Left cardiac atrium (tissue), 4 donors: ENCODE measurements around the gene CEACAM20. TPM values are rescaled to one million over a fixed set of nuclear protein-coding genes. Genes with fewer than 3 reads are reported as not detected.
"Not testable (repeated sequence)": the region's sequence is repeated elsewhere in the genome, so short reads cannot be mapped to it uniquely, and the experiment has no call there.

ENCODE experiments used
- ATAC-seq, 2 donors: fragments of 200-7000 bp; cut with Tn5 transposase; one replicate each; pipeline ENCODE4 v1.9.1; 2020; ENCODE audit warnings: mild to moderate bottlenecking in 2 of 2, moderate library complexity in 2 of 2
- DNase-seq: peaks from one replicate; pipeline ENCODE4 v3.0.0-alpha.2; 2020
- intact Hi-C, 2 donors: fragments of 100-400 bp; cut with DNase I; formaldehyde crosslinking; loops; one replicate each; pipeline versions ENCODE4 v1.14.1 to v1.15.1; 2022 to 2023
- total RNA-seq, 2 donors: library from RNA; stranded (reverse); fragmentation: NEBNext Ultra II Directional; extraction: Animal tissue kit (Norgen Biotek cat#: 25700); gene quantifications; one replicate each; pipeline ENCODE4 v1.2.1, GENCODE V29; 2021
- donor health status: DM: no; HTN: yes; CAD: no.
- donor health status: DM: no; HTN: yes; CAD: no; lungs with severe emphysema.
- donor health status: DM: yes; HTN: yes; CAD: no.
- donor health status: Dilated cardiomyopathy.

CEACAM20 gene
- total RNA-seq, 2 donors from 2014 or later = not detected

DNA sequence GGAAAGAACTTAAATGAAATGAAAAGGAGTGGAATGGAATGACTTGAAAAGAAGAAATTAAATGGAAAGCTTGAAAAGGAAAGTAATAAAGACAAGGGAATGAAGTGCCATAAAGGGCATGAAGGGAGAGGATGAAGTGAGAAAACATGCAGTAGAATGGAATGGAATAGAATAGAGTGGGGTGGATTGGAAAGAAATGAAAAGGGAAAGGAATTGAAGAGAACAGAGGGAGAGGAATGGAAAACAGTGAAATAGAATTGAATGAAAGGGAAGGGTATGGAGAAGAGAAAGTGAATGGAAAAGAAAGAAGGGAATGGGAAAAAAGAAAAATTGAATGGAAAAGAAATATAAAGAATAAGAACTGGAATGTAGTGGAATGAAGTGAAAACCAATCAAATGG is 20.0 kb downstream of the CEACAM20 start:
- ATAC-seq (no peak), DNase-seq (no peak)
- intact Hi-C loops = no loop called here

DNA sequence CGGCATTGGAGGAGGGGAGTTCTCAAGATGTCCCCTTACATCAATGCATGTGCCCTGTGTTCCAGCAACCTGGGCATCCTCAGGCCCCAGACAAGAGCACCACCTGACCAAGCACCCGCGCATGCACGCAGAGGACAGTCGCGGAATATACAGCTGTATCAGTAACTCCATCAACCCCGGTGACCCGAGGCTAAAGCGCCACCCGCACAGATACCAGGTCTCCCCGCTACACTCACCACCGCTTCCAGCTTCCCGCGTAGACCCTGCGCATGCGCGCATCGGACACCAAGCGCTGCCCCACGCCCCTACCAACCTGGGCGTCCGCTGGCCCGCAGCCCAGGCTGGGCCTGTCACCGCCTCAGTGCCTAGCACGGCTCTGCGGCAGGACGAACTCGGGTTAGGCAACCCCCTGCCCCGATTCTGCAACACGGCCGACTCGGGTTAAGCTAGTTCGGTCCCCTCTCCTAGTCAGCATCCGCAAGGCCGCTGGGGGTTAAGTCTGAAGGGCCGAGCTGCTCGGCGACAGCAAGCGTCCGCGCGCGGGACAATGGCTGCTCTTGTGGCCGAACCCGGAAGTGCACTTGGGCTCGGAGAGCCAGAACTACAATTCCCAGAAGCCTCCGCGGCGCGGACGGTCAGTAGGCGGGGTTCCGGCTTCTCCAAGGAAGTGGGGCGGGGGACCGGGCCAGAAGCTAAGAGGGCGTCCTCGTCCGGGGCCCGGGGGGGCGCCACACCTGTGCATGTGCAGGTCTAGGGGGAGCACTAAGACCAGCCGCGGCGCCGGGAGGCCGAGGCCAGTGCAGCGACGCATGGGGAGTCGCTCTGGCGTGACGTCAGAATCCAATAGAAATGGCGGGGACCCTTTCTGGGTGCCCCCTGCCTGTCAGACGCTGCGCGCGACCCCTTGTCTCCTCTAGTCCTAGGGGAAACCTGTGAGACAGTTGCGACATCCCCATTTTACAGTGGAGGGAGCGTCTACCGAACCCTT is 29.2 kb downstream of the CEACAM20 start, which contains the start of gene ZNF180:
TSS of gene ZNF180 (minus strand) at position 561 of the 988 bp plus-strand sequence. CDS start 3,188 bp downstream, outside the sequence.
- intact Hi-C loops = no loop called here

DNA sequence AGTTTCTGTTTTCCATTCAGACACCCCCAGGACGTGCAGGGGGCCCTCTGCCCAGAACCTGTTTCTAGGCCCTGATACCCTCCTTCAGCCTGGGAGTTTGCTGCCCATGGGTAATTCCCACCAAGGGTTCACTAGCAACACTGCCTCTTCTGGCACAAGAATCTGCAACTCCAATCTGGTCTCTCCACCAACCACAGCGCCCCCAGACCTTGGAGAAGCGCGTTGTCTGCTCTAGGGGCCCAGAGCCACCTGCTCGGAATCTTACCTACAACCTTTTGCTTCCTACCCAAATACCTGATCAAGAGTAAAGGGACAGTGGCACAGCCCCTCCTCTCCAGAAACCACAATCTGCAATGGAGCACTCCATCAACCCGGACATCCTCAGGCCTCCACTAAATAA is 29.9 kb downstream of the CEACAM20 start:
- intact Hi-C loops = no loop called here

More for the DNA sequence above, 29.2 kb downstream of the CEACAM20 start, which contains the start of gene ZNF180:
- DNase-seq = peak; percentile 96
- ATAC-seq = peak; percentile 97 to 98

DNA sequence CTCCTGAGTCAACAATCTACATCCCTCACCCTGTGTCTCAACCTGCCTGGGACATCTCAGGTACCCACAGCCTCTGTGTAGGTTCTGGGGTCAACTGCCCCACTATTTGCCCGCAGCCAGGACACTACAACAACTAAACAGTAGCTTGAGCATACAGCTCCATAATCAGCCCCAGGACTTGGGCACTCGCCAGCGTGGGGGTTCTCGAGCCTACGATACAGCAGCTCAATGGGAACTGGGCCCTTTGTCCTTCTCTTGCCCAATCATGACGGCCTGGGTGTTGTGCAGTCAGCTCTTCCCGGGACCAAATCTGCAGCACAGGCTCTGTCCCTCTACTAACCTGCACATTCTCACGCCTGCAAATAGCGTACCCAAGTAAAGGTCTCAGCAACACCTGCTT is 30.5 kb downstream of the CEACAM20 start:
- ATAC-seq (no peak), DNase-seq (no peak)
- intact Hi-C loops = no loop called here

More for the DNA sequence above, 29.9 kb downstream of the CEACAM20 start:
- DNase-seq (no peak), ATAC-seq (no peak)

DNA sequence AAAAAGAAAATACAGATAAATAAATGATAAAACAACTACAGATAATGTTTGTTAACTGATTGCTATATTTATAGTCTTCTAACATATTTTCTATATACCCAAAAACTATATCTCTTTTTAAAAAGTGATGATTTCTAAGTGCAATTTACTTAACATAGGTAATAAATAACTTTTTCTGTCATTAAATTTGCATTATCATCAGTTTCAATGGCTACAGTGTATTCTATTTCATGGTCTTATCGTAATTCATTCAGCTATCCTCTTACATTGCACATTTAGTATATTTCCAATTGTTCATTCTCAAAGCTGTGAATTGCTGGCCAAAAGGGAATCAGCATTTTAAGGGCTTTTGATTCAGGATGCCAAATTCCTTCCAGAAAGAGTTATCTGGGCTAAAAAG is 32.8 kb downstream of the CEACAM20 start:
- intact Hi-C loops = no loop called here
- ATAC-seq = no peak

DNA sequence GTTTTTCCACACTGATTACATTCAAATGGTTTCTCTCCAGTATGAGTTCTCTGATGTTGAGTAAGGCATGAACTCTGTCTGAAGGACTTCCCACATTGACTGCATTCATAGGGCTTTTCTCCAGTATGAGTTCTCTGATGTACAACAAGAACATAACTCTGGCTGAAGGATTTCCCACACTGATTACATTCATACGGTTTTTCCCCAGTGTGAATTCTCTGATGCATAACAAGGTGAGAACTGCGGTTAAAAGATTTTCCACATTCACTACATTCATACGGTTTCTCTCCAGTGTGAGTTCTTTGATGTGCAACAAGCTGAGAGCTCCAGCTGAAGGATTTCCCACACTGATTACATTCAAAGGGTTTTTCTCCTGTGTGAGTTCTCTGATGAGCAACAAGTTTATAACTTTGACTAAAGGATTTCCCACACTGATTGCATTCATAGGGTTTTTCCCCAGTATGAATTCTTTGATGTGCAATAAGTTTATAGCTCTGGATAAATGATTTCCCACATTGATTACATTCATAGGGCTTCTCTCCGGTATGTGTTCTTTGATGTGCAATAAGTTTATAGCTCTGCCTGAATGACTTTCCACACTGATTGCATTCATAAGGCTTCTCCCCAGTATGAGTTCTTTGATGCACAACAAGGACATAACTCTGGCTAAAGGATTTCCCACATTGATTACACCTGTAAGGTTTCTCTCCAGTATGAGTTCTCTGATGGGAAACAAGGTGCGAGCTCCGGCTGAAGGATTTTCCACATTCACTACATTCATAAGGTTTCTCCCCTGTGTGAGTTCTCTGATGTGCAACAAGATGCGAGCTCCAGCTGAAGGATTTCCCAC is 52.7 kb downstream of the CEACAM20 start:
- intact Hi-C loops = no loop called here
- no peak for DNase-seq
- ATAC-seq = no peak

More for the DNA sequence above, 32.8 kb downstream of the CEACAM20 start:
- DNase-seq = no peak

DNA sequence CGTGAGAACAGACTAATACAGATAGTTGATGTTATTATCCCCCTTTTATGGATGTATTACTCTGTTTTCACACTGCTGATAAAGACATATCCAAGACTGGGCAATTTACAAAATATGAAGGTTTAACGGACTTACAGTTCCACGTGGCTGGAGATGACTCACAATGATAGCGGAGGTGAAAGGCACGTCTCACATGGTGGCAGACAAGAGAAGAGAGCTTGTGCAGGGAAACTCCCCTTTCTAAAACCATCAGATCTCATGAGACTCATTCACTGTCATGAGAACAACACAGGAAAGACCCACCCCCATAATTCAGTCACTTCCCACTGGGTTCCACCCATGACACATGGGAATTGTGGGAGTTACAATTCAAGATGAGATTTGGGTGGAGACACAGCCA is 60.7 kb downstream of the CEACAM20 start:
- DNase-seq, ATAC-seq, intact Hi-C loops: not testable (repeated sequence)

DNA sequence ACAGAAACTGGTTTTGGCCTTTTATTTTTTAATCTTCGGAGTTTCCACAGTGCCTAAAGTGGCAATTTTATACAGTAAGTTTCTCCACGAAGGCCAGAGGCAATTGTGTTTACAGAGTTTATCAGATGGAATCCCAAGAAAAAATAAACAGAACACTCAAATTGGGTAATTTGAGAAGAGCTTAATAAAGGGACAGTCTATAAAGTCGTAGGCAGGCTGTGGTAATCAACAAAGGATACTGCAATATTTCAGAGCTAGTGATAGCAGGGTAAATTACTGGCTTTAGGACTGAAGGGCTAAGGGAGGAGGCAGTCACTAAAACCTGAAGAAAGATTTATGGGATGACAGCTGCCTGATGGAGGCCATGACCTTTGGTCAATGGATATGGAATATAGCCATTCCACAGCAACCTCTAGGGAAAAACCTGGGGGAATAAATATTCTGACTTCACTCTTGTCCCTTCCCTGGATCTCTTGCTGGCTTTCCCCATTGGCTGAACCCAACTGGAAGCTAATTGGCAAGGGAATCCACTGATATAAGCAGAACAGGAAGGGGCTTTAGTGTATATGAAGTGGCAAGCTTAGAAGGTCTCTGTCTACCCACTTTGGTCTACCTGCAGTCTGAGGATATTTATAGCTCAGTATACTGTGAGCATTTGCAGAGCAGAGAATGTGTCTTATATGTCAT is 66.7 kb downstream of the CEACAM20 start:
- intact Hi-C loops, ATAC-seq: not testable (repeated sequence)

More for the DNA sequence above, 66.7 kb downstream of the CEACAM20 start:
- not testable (repeated sequence) for DNase-seq

Other genes starting within 250 kb of the CEACAM20 start
- 1 to 10 TPM; 3.3 to 4.3 TPM for gene ZNF235, start 224.7 kb downstream of the CEACAM20 start, total RNA-seq
- gene ZNF112, start 173.0 kb downstream of the CEACAM20 start, total RNA-seq = 1 to 10 TPM; 4.5 to 5.2 TPM
- 1 to 10 TPM; 3.6 to 3.9 TPM for gene ZNF285, start 128.1 kb downstream of the CEACAM20 start, total RNA-seq
- 1 to 10 TPM; 5.2 to 5.6 TPM for gene ZNF229, start 81.2 kb downstream of the CEACAM20 start, total RNA-seq
- 1 to 10 TPM; 3.4 to 4.9 TPM for gene ZNF180, start 29.2 kb downstream of the CEACAM20 start, total RNA-seq
- gene IGSF23, start 83.9 kb upstream of the CEACAM20 start, total RNA-seq = not detected
- gene PVR, start 114.2 kb upstream of the CEACAM20 start, total RNA-seq = 10 to 100 TPM; 27.5 to 64.7 TPM
- 1 to 10 TPM; 2.4 to 6.2 TPM for gene CEACAM19, start 141.8 kb upstream of the CEACAM20 start, total RNA-seq
- not detected for gene CEACAM16, start 169.5 kb upstream of the CEACAM20 start, total RNA-seq
- gene BCL3, start 219.0 kb upstream of the CEACAM20 start, total RNA-seq = 10 to 100 TPM; 22.6 to 65.0 TPM
- gene CBLC, start 248.2 kb upstream of the CEACAM20 start, total RNA-seq = not detected